Spleen (tissue), 7 donors: ENCODE results near the gene ZNF503.

Source experiments
- CTCF ChIP-seq, 11 experiments: fragments of 200-600 bp in 7 of 11; fragments of 450-650 bp in 4 of 11; sonication (generic) in 4 of 11; IDR thresholded peaks in 8 of 11; conservative IDR thresholded peaks in 3 of 11; 1 replicate in 7 of 11; 2 replicates in 4 of 11; pipeline versions ENCODE4 v1.4.0 to v1.8.0; 2016 to 2021; ENCODE audit warnings: antibody characterized with exemption in 11 of 11, inconsistent platforms in 4 of 11, mild to moderate bottlenecking in 1 of 11
- POLR2A ChIP-seq, 3 donors: fragments of 450-650 bp; IDR thresholded peaks; one replicate each; pipeline ENCODE4 v1.5.1; 2017; ENCODE audit warnings: antibody characterized with exemption in 3 of 3, mild to moderate bottlenecking in 1 of 3
- POLR2AphosphoS5 ChIP-seq, 3 donors: sonication (generic); formaldehyde crosslinking; IDR thresholded peaks; one replicate each; pipeline ENCODE4 v1.5.1; 2017; ENCODE audit warnings: antibody characterized with exemption in 3 of 3
- donor health status: DM: no; HTN: no; CAD: no; lungs with moderate emphysema.
- donor health status: DM: no; HTN: no; CAD: no.
- donor health status: DM: no; HTN: no; CAD: no.

GRCh38 chr10:75436896-75437295, 35.3 kb upstream of the ZNF503 start:
- TF ChIP-seq POLR2A (IDR thresholded peaks at IDR 0.05) (no peak), POLR2AphosphoS5 (IDR thresholded peaks at IDR 0.05) (no peak), CTCF (IDR thresholded peaks at IDR 0.05 in 8 of 11, conservative IDR thresholded peaks at IDR 0.05 in 3 of 11) (no peak)
